K562 (cell line): Measurements from ENCODE around the gene TRAPPC13. TPM values are rescaled to one million over a fixed set of nuclear protein-coding genes. Genes with fewer than 3 reads are reported as not detected.

Source experiments
- ATAC-seq: fragments of 200-7000 bp; cut with Tn5 transposase; 3 replicates; pipeline ENCODE4 v1.9.1; 2020; ENCODE audit warnings: moderate library complexity
- BruUV-seq: library from RNA; stranded (reverse); fragments of 400-500 nt; replicated peaks from 2 replicates; lab custom pipeline; 2021; lab: Mats Ljungman, UMichigan
- CTCF ChIA-PET: fragments of 300-600 bp; formaldehyde crosslinking; extraction: SDS; loops from one replicate; lab custom pipeline; 2021; ENCODE audit warnings: low intra/inter-chr PET ratio; lab: Yijun Ruan, JAX
- POLR2A ChIA-PET: fragments of 300-600, 350-650 bp; sonication (Branson Sonifier 250); formaldehyde crosslinking; extraction: SDS; loops from one replicate; lab custom pipeline; 2021; ENCODE audit warnings: antibody characterized with exemption, inconsistent platforms; lab: Yijun Ruan, JAX
- DNase-seq, 4 experiments: peaks; one replicate each; pipeline versions ENCODE4 v3.0.0 to v3.0.0-alpha.2; 2011 to 2018; ENCODE audit warnings: low spot score in 3 of 4, mixed read lengths in 3 of 4; ENCODE audit errors: extremely low read depth in 1 of 4
- FAIRE-seq: peaks from 2 replicates; lab custom pipeline; 2011; peaks lifted over from hg19 to GRCh38; lab: Jason Lieb, UNC
- H2AFZ ChIP-seq: 2 replicates; pipeline ENCODE4 v1.6.0; 2011; ENCODE audit warnings: low read depth, low read length, control low read depth, inconsistent platforms
- H3K27ac ChIP-seq: fragments of 200-600 bp; 3 replicates; pipeline ENCODE4 v1.8.0; 2011; ENCODE audit warnings: low read depth, mild to moderate bottlenecking, control low read depth, inconsistent platforms, low read length, moderate library complexity, mixed read lengths; ENCODE audit errors: extremely low read depth
- H3K27me3 ChIP-seq, 2 experiments: fragments of 300-600 bp in 1 of 2; 2 replicates in 1 of 2; 3 replicates in 1 of 2; pipeline versions ENCODE4 v1.6.0 to v1.8.0; 2011; ENCODE audit warnings: inconsistent platforms in 2 of 2, low read length in 2 of 2, mild to moderate bottlenecking in 1 of 2, mixed read lengths in 1 of 2, moderate library complexity in 1 of 2; ENCODE audit not compliant: control insufficient read depth in 2 of 2, insufficient read depth in 2 of 2
- H3K36me3 ChIP-seq: fragments of 300-600 bp; 3 replicates; pipeline ENCODE4 v1.8.0; 2011; ENCODE audit warnings: mild to moderate bottlenecking, low read length, inconsistent platforms; ENCODE audit not compliant: control insufficient read depth, insufficient read depth
- H3K4me1 ChIP-seq, 2 experiments: fragments of 200-600 bp in 1 of 2; replicated peaks in 1 of 2; 2 replicates in 1 of 2; 3 replicates in 1 of 2; pipeline versions ENCODE4 v1.5.1 to v1.8.0; 2011; ENCODE audit warnings: inconsistent platforms in 2 of 2, low read length in 2 of 2, mild to moderate bottlenecking in 1 of 2, mixed read lengths in 1 of 2, moderate library complexity in 1 of 2; ENCODE audit not compliant: control insufficient read depth in 2 of 2, insufficient read depth in 2 of 2
- H3K4me2 ChIP-seq: 2 replicates; pipeline ENCODE4 v1.6.1; 2011; ENCODE audit warnings: low read length, control low read depth, inconsistent platforms, mixed read lengths; ENCODE audit not compliant: insufficient read depth
- H3K4me3 ChIP-seq: fragments of 200-600 bp; sonication (generic), shearing (Covaris generic); 2 replicates; pipeline ENCODE4 v1.5.1; 2016; ENCODE audit warnings: control low read depth, inconsistent platforms
- H3K79me2 ChIP-seq: fragments of 200-600 bp; 3 replicates; pipeline ENCODE4 v1.8.0; 2011; ENCODE audit warnings: low read length, inconsistent platforms; ENCODE audit not compliant: control insufficient read depth, insufficient read depth
- H3K9ac ChIP-seq, 2 experiments: 2 replicates each; pipeline versions ENCODE4 v1.6.0 to v1.6.1; 2011; ENCODE audit warnings: low read depth in 2 of 2, low read length in 2 of 2, control low read depth in 1 of 2, inconsistent platforms in 1 of 2, mild to moderate bottlenecking in 1 of 2, mixed read lengths in 1 of 2; ENCODE audit not compliant: insufficient read depth in 1 of 2
- H3K9me1 ChIP-seq: one replicate; pipeline ENCODE4 v1.6.0; 2011; ENCODE audit warnings: inconsistent platforms, mild to moderate bottlenecking, low read length, moderate library complexity; ENCODE audit not compliant: control insufficient read depth, insufficient read depth
- H3K9me3 ChIP-seq: replicated peaks from 2 replicates; pipeline ENCODE4 v1.5.1; 2011; ENCODE audit warnings: low read depth, low read length, inconsistent platforms; ENCODE audit not compliant: control insufficient read depth, insufficient read depth
- H4K20me1 ChIP-seq: replicated peaks from 2 replicates; pipeline ENCODE4 v1.6.1; 2011; ENCODE audit warnings: low read length, inconsistent platforms, mixed read lengths; ENCODE audit not compliant: control insufficient read depth, insufficient read depth
- FOSL1 ChIP-seq: fragments of 200-800 bp; sonication (Bioruptor generic); conservative IDR thresholded peaks from 2 replicates; pipeline ENCODE4 v1.6.1; 2016; ENCODE audit warnings: missing genetic modification characterization, missing compliant biosample characterization
- FOXJ3 ChIP-seq: sonication (generic); formaldehyde crosslinking; IDR thresholded peaks from 2 replicates; pipeline ENCODE4 v1.4.0; 2020; ENCODE audit warnings: mild to moderate bottlenecking, missing genetic modification reagents
- GATAD2B ChIP-seq: fragments of 450-650 bp; IDR thresholded peaks from 2 replicates; pipeline ENCODE4 v1.6.1; 2017; ENCODE audit warnings: mild to moderate bottlenecking, borderline replicate concordance
- MXI1 ChIP-seq: IDR thresholded peaks from 2 replicates; pipeline ENCODE4 v1.6.1; 2011; ENCODE audit warnings: low read depth, mild to moderate bottlenecking, improper control_type of control experiment, low read length
- RFX7 ChIP-seq: fragments of 250-450 bp; sonication (Bioruptor Pico); IDR thresholded peaks from 2 replicates; pipeline ENCODE4 v1.5.1; 2021; ENCODE audit warnings: mild to moderate bottlenecking
- SAFB ChIP-seq: fragments of 200-400 bp; formaldehyde crosslinking; IDR thresholded peaks from 2 replicates; pipeline ENCODE4 v1.6.1; 2017; ENCODE audit warnings: low read depth, low read length, borderline replicate concordance
- ZNF785 ChIP-seq: fragments of 250-450 bp; sonication (Bioruptor Pico); IDR thresholded peaks from 2 replicates; pipeline ENCODE4 v1.4.0; 2020; ENCODE audit warnings: mild to moderate bottlenecking
- in situ Hi-C: fragments of 300-500 bp; cut with MboI; formaldehyde crosslinking; loops from 4 replicates; pipeline ENCODE4 v1.15.0; 2018; ENCODE audit warnings: inconsistent platforms, mixed read lengths
- intact Hi-C: fragments of 100-400 bp; cut with micrococcal nuclease; formaldehyde crosslinking; loops from 2 replicates; pipeline ENCODE4 v1.14.2; 2022
- polyA plus RNA-seq, 8 experiments: library from polyadenylated mRNA; depleted of rRNA in 4 of 8; stranded (reverse) in 5 of 8; unstranded in 3 of 8; fragments of >200 nt; fragmentation: Nextera tagmentation in 2 of 8; fragmentation: Illumina TruSeq in 1 of 8; extraction: Ambion mirVana in 2 of 8; extraction: Trizol in 1 of 8; gene quantifications; 2 replicates each; pipeline versions ENCODE4 v1.2.1 to v1.2.3, GENCODE V29; 2011 to 2014; ENCODE audit warnings: inconsistent platforms in 1 of 8, missing spikeins in 1 of 8
- total RNA-seq, 7 experiments: library from RNA; depleted of rRNA in 6 of 7; stranded (reverse); fragments of >200 nt in 6 of 7; fragmentation: Illumina TruSeq in 2 of 7; extraction: Trizol in 2 of 7; gene quantifications; 2 replicates each; pipeline versions ENCODE4 v1.2.1 to v1.2.3, GENCODE V29; 2011 to 2021; ENCODE audit warnings: low replicate concordance in 1 of 7
- TF ChIP-seq, protein P1 (sequence below): fragments of 450-650 bp; IDR thresholded peaks from 2 replicates; pipeline ENCODE4 v1.6.1; 2014; ENCODE audit warnings: low read depth, mild to moderate bottlenecking, moderate library complexity, borderline replicate concordance

Gene TRAPPC13
- total and polyA plus RNA-seq, 9 of the 15 experiments (the other 6 are each of a cell fraction or from before 2014, with no cell fraction given): 16.2 to 43.8 (median 24.0) TPM

DNA sequence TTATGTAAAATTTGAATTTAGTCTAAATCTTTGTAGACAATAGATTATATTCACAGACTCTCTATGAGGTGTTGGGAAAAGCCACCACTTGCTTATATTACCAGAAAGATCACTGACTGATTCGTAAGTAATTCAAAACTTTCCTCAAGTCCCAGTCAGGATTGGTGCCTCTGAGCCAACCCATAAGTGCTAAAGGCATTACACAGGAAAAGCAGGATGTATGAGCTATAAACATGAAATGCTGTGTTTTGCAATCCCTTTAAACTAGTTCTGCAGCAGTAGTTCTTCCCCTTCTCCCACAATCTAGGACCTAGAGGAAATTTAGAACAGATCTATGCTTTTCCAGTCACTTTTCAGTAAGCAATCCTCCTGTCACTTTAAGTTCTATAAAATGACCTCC, 48.0 kb downstream of the TRAPPC13 start (continued):
- TF ChIP-seq FOXJ3 (CRISPR knock-in tag): no peak
- TF ChIP-seq ZNF785 (CRISPR knock-in tag): no peak
- no peak for TF ChIP-seq GATAD2B
- no peak for TF ChIP-seq SAFB
- TF ChIP-seq RFX7 (CRISPR knock-in tag): no peak

DNA sequence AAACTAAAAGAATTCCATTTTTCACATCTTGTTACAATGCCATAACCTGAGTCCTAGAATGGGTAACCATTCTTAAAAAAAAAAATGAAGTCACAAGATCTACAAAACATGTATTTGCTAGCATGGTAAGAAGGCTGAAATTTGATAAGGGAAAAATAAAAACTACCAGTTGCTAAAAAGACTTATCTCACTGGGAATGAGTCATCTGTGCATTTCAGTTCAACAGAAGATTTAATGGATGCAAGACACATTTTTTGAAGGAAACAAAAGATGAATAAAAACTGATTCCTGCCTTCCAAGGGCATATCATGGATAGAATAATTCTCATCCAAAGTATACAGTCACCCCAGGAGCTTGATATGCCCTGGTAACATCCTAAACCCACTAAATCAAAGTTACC, 49.9 kb downstream of the TRAPPC13 start:
- CTCF ChIA-PET: no interaction called here
- BruUV-seq: no TSS peak
- Histone ChIP-seq H3K9ac (no peak overlapping the region), H3K4me3 (no peak overlapping the region)
- no peak for ATAC-seq
- TF ChIP-seq FOSL1 (0 out of 2 replicates have a peak, but pooled peaks have one; percentile 36), MXI1 (no peak)
- TF ChIP-seq, protein P1, sequence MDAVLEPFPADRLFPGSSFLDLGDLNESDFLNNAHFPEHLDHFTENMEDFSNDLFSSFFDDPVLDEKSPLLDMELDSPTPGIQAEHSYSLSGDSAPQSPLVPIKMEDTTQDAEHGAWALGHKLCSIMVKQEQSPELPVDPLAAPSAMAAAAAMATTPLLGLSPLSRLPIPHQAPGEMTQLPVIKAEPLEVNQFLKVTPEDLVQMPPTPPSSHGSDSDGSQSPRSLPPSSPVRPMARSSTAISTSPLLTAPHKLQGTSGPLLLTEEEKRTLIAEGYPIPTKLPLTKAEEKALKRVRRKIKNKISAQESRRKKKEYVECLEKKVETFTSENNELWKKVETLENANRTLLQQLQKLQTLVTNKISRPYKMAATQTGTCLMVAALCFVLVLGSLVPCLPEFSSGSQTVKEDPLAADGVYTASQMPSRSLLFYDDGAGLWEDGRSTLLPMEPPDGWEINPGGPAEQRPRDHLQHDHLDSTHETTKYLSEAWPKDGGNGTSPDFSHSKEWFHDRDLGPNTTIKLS: no peak
- TF ChIP-seq, all 486 proteins: peak for 1
- POLR2A ChIA-PET: interaction anchor here (1.7 kb wide), 1 partner anchor 23 kb away, joined by 5 read pairs; no protein-coding TSS in a partner anchor
- Histone ChIP-seq H3K9me1 (no peaks in the 10 kb centered on the region), H3K36me3 (peaks cover 11% of the 10 kb centered on the region; the same call in 2 of the 3 replicates), H3K9me3 (no peaks in the 10 kb centered on the region), H3K27me3 (no peaks in the 10 kb centered on the region), H3K79me2 (no peaks in the 10 kb centered on the region), H3K4me1 (no peaks in the 10 kb centered on the region), H2AFZ (no peak overlapping the region), H3K27ac (no peak overlapping the region), H3K4me2 (no peak overlapping the region), H4K20me1 (no peaks in the 10 kb centered on the region)
- in situ Hi-C loops (no loop called here), intact Hi-C loops (no loop called here)
- no peak for FAIRE-seq
- DNase-seq: no peak
